RPMI8226 (cell line): ENCODE results near the gene ACOT7.

Source experiments
- DNase-seq: peaks from one replicate; pipeline ENCODE4 v3.0.0-alpha.2; 2015

ACOT7 gene

GRCh38 chr1:6262555-6263420 lies 130.8 kb downstream of the ACOT7 start:
- no peak for DNase-seq

DNA sequence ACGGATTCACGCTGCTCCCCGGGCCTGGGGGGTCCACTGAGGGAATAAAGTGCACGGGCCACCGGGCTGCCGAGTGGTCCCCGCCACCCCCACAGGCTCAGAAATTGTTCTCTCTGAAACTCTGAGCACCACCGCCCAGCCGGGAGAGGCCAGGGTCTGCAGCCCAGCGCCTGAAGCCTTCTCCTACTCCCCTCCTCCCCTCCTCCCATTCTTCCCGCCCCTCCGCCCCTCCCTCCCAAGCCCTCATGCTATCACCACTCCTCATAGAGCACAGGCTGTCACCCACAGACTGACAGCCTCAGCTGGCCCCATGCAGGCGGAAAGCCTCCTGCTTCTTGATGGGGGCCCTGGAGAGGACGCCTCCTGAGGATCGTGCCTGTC lies 132.0 kb downstream of the ACOT7 start:
- no peak for DNase-seq

DNA sequence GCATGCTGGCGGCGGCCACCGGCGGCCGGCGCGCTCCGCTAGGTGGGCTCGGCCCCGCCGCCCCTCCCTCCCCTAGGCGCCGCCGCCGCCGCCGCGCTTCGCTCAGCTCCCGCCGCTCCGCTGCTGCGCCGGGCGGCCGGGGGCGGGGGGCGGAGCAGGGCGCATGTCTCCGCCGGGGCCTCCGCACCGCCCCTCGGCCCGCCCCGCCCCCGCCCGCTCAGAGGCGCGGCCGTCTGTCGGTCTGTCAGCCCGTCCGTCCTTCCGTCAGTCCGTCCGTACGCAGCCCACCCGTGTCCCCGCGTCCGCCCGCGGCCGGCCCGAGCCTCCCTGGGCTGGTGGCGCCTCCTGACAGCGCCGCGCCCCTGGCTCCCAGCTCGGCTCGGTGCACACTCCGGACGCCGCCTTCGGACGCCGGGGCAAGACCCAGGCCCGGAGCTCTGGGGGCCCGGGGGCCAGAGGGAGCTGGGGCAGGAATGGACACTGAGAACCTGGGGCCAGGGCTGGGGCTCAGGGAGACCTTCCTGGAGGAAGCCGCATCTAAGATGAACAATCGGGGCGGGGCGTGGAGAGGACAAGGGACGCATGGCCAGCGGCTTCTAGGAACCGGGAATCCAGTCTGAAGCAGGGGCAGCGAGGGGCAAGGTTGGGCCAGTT lies 132.5 kb downstream of the ACOT7 start, which contains the start of gene GPR153:
GPR153 (minus strand) TSS at position 138 of the 654 bp plus-strand sequence. CDS start 6,193 bp downstream, outside the sequence.
- DNase-seq = peak; percentile 73

- peak; percentile 39 for DNase-seq
Observed at GRCh38 chr1:6260433-6260934, 133.1 kb downstream of the ACOT7 start.

GRCh38 chr1:6259491-6260362 lies 133.8 kb downstream of the ACOT7 start:
- DNase-seq = peak; percentile 83

- DNase-seq = peak; percentile 47
Observed at GRCh38 chr1:6258675-6259074, 134.9 kb downstream of the ACOT7 start.

GRCh38 chr1:6257541-6258069 lies 136.0 kb downstream of the ACOT7 start:
- no peak for DNase-seq

- DNase-seq = no peak
Observed at GRCh38 chr1:6256645-6257044, 136.9 kb downstream of the ACOT7 start.

DNA sequence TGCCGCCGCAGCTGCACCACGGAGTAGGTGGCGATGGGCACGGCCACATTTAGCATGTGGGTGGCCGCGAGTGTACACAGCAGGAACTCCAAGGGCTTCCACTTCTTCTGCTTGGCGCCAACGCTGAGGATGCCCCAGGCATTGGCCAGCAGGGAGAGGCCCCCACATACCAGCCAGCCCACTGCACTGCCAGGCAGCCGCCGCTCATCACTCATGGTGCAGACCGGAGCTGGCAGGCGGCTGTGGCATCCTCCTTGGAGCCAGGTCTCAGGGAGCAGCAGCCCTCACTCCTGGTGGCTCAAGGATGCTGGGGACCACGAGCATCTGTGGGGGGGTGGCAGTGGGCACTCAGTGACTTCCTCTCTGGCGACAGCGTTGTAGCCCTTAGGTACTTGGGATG lies 138.9 kb downstream of the ACOT7 start:
- no peak for DNase-seq

DNA sequence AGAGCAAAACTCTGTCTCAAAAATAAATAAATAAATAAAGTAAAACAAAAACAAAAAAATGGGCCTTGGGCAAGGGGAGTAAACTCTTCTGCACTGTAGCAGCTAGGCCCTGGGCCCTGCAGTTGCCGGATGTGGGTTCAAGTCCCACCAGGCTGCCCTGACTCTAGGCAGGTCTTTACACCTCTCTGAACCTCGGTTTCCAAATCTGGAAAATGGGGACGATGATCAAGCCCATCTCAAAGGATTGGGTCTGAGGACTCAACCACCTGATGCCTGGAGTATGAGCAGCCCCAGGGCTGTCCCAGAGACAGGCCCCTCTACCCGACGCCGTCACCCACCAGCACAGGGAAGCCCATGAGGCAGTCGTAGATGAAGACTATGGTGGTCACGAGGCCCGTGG lies 140.2 kb downstream of the ACOT7 start:
- no peak for DNase-seq

GRCh38 chr1:6252374-6252710 lies 141.2 kb downstream of the ACOT7 start:
- no peak for DNase-seq

GRCh38 chr1:6251681-6252373 lies 141.7 kb downstream of the ACOT7 start:
- DNase-seq = no peak

DNA sequence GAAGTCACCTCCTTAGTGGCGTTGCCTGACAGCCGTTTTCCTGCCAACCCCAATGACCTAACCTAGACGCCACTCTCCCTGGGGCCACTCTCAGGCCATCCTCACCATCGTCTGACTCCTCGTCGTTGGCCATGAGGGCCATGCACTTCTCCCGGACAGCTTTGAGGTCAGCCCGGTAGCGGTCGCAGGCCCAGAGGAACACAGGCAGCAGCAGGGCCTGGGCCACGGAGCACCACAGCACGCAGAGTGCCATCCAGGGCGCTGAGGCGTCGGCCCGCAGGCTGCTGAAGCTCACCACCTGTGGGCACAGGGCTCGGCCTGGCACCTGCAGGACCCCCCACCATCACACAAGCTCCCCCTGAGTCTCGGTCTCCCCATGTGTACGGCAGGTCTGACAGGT lies 142.3 kb downstream of the ACOT7 start:
- no peak for DNase-seq

DNA sequence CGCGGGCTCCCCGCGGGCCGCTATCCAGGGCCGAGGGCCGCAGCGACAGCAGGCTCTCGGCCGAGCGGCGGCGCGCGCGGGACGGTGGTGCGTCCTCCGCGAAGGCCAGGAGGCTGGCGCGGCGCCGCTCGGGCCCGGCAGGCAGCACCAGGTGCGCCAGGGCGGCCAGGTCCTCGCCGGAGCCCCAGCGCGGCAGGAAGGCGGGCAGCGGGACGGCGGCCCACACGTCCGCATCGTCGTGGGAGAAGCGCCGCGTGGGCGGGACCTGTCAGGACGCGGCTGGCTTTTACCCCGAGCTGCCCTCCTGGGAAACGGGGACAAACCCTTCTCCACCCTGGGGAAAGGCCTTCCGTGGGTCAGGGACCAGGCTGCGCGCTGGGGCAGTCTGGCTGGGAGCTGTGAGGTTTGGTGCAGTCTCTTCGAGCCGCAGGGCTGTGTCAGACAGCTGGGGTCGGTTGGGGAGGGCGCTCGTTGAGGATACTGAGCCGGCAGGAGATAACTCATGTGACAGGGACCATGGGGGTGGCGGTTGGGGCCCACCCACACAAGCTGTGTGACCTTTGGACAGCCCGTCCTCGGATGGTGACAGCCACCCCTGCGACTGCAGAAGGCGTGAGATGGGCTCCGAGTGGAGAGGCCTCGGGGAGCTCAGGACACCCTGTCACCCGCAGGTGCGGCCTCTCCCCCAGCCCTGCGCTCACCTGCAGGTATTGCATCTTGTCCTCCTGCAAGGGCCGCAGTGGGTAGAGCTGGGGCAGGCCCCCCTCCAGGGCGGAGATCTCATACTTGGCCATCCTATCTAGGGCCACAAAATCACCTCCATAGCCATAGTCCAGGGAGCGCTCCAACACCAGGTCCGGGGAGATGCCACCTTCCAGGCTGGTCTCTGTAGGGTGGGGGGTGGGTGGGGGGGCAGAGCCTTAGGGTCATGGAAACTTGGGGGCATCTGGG lies 143.6 kb downstream of the ACOT7 start:
- DNase-seq = peak; percentile 54

DNA sequence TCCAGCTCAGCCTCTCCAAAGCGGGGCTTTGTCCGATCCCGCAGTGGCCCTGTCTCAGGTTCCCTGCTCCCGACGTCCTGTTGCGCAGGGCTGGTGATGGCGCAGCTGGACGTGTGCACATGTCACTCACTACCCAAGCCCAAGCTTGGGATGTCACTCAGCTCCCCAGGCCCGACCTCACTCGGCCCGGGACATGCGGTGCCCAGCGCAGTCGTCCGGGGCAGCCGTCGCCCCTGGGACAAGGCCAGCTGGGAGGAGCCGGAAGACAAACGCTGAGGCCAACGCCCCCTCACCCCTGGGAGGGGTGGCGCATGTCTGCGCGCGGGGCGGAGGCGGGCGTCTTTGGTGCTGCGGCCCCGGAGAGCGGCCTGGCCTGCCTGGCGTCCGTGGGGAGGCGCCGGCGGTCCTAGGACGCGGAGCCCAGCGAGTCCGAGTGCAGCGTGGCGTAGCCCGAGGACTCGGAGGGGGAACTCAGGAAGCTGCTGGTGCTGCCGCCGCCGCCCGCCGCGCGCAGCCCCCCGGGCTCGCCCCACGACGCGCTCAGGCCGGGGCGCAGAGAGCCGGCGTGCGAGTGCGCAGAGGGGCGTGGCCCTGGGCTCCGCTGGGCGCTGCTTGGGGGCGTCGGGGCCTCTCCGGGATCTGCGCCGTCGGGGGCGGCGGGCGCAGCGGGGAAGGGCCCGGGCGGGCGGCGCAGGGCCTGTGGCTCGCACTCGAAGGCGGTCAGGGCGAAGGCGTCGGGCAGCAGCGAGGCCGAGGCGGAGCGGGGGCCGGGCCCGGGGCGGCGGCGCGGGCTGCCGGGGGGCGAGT lies 144.4 kb downstream of the ACOT7 start:
- peak; percentile 58 for DNase-seq

DNA sequence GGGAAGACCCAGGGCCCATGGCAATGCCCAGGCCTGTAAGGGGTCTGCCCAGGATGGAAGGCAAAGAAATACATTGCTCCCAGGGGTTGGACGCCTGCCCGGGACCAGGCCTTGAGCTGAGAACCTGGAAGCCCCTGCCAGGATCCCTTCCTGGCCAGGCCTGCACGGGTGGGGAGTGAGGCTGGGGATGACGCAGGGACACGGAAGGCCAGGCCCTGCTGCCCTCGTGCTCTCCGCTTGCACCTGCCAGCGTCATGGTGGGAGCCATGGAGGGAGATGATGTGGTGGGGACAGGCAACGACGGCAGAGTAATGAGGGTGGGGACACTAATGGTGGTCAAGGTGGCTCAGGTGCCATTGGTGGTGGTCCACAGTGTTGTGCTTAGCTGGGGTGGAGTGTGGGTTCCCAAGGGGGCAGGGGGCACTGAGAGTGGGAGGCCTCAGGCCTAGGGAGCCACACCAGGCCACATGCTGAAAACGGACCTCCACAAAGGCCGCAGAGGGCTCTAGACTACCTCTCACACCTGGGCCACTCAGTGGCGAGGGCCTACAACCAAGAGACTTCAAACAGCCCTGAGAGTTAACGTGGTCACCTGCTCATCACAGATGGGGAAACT lies 145.3 kb downstream of the ACOT7 start:
- DNase-seq = no peak

GRCh38 chr1:6247651-6248050 lies 145.9 kb downstream of the ACOT7 start:
- no peak for DNase-seq

- peak; percentile 85 for DNase-seq
Observed at GRCh38 chr1:6246497-6247467, 146.8 kb downstream of the ACOT7 start.
